Esophagus squamous epithelium (tissue), 4 donors: ENCODE results near the gene ZRANB1.

Source experiments
- POLR2A ChIP-seq, 4 donors: fragments of 450-650 bp; IDR thresholded peaks; one replicate each; pipeline ENCODE4 v1.6.1; 2017; ENCODE audit warnings: antibody characterized with exemption in 4 of 4, mild to moderate bottlenecking in 4 of 4, moderate library complexity in 3 of 4
- TF ChIP-seq, protein P1 (sequence below), 6 experiments: fragments of 450-650 bp in 4 of 6; fragments of 200-600 bp in 2 of 6; sonication (generic) in 2 of 6; IDR thresholded peaks; one replicate each; pipeline ENCODE4 v1.5.1; 2016 to 2019; ENCODE audit warnings: antibody characterized with exemption in 6 of 6, mild to moderate bottlenecking in 4 of 6, moderate library complexity in 4 of 6

DNA sequence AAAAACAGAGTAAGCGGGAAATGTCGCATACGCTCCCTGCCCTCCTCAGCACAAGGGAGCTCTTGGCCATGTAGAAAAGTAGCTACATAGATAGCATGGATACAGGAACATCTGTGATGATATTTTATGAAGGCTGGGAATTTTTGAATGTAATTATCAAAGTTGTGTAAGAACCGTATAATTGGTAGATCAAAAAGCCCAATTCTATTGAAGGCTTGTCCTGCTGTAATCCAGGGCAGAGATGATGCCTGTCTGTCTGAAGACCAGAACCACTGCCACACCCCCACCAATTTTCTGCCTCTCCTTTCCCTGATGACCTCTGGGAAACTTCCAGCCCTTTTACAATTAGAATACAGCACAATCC, 51.4 kb downstream of the ZRANB1 start:
- TF ChIP-seq, protein P1, sequence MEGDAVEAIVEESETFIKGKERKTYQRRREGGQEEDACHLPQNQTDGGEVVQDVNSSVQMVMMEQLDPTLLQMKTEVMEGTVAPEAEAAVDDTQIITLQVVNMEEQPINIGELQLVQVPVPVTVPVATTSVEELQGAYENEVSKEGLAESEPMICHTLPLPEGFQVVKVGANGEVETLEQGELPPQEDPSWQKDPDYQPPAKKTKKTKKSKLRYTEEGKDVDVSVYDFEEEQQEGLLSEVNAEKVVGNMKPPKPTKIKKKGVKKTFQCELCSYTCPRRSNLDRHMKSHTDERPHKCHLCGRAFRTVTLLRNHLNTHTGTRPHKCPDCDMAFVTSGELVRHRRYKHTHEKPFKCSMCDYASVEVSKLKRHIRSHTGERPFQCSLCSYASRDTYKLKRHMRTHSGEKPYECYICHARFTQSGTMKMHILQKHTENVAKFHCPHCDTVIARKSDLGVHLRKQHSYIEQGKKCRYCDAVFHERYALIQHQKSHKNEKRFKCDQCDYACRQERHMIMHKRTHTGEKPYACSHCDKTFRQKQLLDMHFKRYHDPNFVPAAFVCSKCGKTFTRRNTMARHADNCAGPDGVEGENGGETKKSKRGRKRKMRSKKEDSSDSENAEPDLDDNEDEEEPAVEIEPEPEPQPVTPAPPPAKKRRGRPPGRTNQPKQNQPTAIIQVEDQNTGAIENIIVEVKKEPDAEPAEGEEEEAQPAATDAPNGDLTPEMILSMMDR (IDR thresholded peaks at IDR 0.05) = no peak
- no peak for TF ChIP-seq POLR2A (IDR thresholded peaks at IDR 0.05)
